Measurements from ENCODE around the gene ATP6V0B. TPM values are rescaled to one million over a fixed set of nuclear protein-coding genes. Genes with fewer than 3 reads are reported as not detected.

The ATP6V0B gene
- total RNA-seq, 1 experiment from 2014 or later: 213 TPM

DNA sequence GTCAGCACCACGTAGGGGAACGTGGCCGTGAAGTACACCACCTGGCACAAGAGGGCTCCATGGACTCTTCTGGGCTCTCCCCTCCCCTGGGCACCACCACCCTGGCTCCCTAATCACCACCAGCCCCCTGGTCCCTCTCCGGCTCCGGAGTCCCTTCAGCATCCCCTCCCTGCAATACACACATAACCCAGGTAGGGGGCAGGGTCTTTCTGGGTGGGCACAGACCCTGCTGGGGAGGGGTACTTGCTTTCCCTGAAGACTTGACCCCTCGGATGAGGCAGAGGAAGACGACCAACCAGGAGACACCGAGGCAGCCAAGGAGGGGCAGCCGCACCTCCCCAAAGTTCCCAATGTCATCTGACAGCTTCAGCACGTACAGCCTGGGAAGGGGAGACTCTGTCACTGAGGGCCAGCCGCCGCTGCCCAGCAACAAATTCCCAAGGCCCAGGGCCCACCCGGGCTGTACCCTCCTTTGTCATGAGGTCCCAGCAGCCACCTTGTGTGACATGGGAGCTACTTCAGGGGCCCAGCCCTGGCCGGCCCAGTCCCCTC lies 27.9 kb downstream of the ATP6V0B start:
- no peak for DNase-seq (ENCODE audit: low spot score)

DNA sequence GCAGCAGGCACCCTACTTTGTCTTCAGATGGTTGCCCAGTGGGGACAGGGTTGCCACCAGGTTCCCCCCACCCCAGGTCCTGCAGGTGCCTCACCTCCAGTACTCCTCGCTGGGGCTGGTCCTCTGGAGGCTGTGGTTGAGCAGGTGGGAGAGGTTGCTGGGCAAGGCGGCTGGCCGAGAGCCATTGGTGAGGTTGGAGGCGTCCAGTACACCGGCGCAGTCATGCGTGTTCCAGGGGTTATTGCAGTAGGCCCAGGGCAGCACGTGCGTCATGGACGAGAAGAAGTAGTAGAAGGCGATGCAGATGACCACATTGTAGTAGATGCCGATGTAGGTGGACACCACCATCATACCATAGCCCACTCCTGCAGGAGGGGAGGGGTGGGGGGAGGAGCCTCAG lies 33.5 kb downstream of the ATP6V0B start:
- no peak for DNase-seq (ENCODE audit: low spot score)

GRCh38 chr1:44010935-44011471 lies 36.2 kb downstream of the ATP6V0B start:
- no peak for DNase-seq (ENCODE audit: low spot score)

GRCh38 chr1:44012404-44012803 lies 37.6 kb downstream of the ATP6V0B start:
- DNase-seq (ENCODE audit: low spot score): no peak

DNA sequence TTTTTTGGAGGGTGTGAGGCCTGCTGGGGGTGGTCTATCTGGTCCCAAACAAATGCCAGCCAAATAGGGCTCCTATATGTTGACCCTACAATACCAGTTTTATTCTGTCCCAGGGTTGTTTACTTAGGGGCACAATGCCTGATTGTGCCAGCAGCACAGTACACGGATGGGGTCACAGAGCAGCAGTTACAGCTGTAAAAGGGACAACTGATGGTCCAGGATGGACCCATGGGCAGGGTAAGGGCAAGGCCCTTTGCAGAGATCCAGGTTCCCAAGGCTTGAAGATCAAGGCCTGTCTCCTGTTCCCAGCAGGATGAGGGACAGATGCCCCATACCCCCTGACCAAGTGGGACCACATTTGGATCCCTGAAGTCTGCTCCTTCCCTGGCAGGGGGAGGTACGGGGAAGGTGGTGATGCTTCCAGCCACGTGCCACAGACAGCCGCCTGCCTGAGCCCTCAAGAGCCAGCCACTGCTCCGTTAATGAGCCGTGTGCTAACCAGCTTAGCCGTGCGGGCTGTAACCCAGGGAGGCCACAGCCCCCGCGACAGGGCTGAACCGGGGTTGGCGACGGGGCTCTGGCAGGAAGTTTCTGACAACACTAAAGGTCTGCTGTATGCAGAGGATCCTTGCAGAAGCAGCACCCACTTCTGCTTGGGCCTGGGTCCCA lies 38.3 kb downstream of the ATP6V0B start:
- DNase-seq (ENCODE audit: low spot score): no peak

DNA sequence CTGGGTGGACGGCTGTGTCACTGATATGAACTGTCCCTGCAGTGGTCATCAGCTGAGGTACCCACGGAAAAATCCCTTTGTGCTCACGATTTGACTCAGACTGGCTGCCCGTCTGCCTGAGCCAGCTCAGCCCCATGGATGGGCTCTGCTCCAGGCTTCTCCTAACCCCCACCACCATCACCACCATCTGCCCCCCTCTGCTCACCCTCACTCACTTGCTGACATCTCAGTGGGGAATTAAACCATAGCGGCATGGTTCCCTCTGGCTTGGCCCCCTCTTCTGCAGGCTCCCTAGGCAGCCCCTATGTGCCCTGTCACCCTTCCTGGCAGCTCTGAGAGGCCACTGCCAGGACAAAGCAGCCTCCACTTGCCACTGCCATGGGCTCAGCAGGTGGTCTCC lies 39.2 kb downstream of the ATP6V0B start:
- DNase-seq (ENCODE audit: low spot score): no peak

- DNase-seq (ENCODE audit: low spot score): no peak
Observed at GRCh38 chr1:44014365-44015104, 39.8 kb downstream of the ATP6V0B start.

GRCh38 chr1:44015206-44015605 lies 40.4 kb downstream of the ATP6V0B start:
- no peak for DNase-seq (ENCODE audit: low spot score)

- DNase-seq (ENCODE audit: low spot score): no peak
Observed at GRCh38 chr1:44016041-44016889, 41.5 kb downstream of the ATP6V0B start.

- no peak for DNase-seq (ENCODE audit: low spot score)
Observed at GRCh38 chr1:44016890-44017400, 42.2 kb downstream of the ATP6V0B start.

- no peak for DNase-seq (ENCODE audit: low spot score)
Observed at GRCh38 chr1:44019466-44019948, 44.7 kb downstream of the ATP6V0B start.

GRCh38 chr1:44020464-44020863 lies 45.7 kb downstream of the ATP6V0B start:
- DNase-seq (ENCODE audit: low spot score): no peak

DNA sequence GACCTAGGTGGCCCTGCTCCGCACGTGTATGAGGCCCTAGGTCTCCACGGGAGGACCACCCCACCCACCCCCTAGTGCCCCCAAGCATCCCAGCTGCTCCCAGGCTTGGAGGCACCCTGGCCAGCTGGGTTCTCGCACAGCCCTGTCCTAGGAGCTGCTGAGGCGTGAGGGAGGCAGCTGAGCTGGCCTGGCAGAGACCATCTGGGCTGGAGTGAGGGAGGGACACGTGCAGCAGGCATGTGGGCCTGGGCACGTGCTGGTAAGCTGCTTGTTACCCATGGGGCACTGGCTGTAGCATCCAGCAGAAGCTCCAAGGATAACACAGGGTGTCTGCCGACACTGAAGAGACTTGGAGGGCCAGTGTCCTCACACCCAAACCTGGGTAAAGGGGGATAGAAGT lies 46.4 kb downstream of the ATP6V0B start:
- DNase-seq (ENCODE audit: low spot score): no peak

GRCh38 chr1:44021581-44022321 lies 47.0 kb downstream of the ATP6V0B start:
- DNase-seq (ENCODE audit: low spot score): no peak

GRCh38 chr1:44024031-44024902 lies 49.5 kb downstream of the ATP6V0B start:
- no peak for DNase-seq (ENCODE audit: low spot score)

DNA sequence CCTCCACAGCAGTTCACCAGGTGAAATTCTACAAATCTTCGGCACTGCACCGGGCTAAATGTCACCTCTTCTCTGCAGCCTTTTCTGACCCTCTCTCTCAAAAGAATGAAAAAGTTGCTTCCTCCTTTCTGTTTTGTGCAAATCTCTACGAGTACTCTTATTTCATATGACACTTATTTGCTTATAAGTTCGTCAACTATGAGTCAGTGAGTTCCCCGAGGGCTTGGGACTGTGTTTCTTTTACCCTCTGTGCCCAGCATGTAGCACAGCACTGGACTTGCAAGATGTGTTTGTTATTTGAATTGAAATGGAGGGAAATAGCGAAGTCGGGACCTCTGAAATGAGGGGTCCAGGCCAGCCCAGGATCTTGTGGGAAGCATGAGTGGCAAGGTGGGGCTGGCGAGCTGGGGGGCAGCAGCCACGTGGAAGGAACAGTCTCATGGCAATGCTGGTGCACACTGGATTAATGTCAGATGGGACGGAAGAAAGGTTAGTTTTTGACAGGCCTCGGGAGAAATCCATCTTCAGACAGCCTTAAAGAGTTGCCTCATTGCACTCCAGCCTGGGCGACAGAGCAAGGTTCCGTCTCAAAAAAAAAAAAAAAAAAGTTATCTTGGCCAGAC lies 50.3 kb downstream of the ATP6V0B start:
- no peak for DNase-seq (ENCODE audit: low spot score)

DNA sequence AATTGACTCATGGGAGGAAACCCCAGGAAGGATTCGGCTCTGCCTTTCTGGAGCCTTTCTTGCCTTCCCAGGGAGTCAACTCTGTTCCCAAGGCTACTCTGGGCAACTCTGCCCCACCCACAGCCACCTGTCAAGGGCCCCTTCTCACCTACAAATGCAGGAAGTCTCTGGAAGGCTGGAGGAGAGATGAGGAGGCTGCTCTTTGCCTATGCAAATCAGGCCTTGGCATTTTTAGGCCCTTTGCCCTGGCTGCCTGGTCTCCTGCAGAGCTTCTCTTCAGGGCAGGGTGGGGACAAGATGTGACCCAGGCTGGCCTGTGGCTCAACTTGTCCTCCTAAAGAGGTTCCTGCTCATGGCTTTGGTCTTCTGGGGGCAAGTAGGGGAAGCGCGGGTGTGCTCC lies 51.1 kb downstream of the ATP6V0B start:
- no peak for DNase-seq (ENCODE audit: low spot score)

GRCh38 chr1:44027320-44027719 lies 52.6 kb downstream of the ATP6V0B start:
- DNase-seq (ENCODE audit: low spot score): no peak
